B cell (primary cell): Measurements from ENCODE around the gene GOT1.

ENCODE experiments used
- EZH2 ChIP-seq: IDR thresholded peaks from 2 replicates; pipeline ENCODE4 v1.6.1; 2012; ENCODE audit warnings: borderline replicate concordance, low read depth, mild to moderate bottlenecking, moderate library complexity, low read length; ENCODE audit not compliant: insufficient read depth, poor library complexity, severe bottlenecking
- TF ChIP-seq, protein P1 (sequence below): fragments of 200-600 bp; IDR thresholded peaks from one replicate; pipeline ENCODE4 v1.8.0; 2022; ENCODE audit warnings: antibody characterized with exemption, mild to moderate bottlenecking

DNA sequence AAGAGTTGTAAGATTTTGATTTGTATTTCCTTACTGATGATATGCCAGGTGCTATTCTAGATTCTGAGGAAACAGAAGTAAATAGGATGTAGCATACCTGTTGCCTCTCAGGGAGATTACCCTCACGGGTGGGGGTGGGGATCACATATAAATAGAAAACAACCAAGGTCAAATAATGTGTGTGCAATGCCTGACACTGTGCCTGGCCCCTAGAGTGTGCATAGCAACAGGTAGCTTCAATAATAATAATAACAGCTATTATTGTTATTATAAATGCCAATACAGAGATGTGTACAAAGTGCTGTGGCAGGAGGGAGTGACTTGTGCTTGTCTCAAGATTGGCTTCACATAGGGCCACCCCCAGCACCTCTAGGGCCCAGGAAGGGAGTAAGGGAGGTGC is 77.2 kb downstream of the GOT1 start:
- TF ChIP-seq, protein P1, sequence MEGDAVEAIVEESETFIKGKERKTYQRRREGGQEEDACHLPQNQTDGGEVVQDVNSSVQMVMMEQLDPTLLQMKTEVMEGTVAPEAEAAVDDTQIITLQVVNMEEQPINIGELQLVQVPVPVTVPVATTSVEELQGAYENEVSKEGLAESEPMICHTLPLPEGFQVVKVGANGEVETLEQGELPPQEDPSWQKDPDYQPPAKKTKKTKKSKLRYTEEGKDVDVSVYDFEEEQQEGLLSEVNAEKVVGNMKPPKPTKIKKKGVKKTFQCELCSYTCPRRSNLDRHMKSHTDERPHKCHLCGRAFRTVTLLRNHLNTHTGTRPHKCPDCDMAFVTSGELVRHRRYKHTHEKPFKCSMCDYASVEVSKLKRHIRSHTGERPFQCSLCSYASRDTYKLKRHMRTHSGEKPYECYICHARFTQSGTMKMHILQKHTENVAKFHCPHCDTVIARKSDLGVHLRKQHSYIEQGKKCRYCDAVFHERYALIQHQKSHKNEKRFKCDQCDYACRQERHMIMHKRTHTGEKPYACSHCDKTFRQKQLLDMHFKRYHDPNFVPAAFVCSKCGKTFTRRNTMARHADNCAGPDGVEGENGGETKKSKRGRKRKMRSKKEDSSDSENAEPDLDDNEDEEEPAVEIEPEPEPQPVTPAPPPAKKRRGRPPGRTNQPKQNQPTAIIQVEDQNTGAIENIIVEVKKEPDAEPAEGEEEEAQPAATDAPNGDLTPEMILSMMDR = no peak
- TF ChIP-seq EZH2 = no peak
